ENCODE data around the gene JUND. TPM values are rescaled to one million over a fixed set of nuclear protein-coding genes. Genes with fewer than 3 reads are reported as not detected.

Gene JUND
- total RNA-seq, 1 experiment from 2014 or later = 221 TPM

DNA sequence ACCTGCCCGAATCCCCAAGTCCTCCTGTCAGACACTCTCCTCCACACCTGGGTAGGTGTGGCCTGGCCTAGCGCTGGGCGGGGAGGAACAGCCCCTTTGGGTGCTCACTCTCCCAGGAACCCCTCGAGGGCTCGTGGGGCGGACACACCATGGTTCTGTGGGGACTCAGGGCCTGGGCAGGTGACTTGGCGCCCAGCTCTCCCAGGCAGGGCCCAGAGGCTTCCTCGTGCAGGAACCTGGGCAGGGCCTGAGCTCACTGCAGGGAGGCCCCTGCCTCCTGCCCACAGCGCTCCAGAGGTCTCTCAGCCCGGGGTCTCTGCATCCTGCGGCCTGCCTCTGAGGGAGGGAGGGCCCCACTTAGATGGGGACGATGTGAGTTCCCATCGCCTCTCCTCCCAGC lies 29.5 kb upstream of the JUND start:
- RAD21 ChIA-PET (ENCODE audit: low non-redundant PET in 1 of 2, low total read pairs in 2 of 2, uncharacterized antibody in 2 of 2, unreplicated experiment in 2 of 2) = no interaction called here
- TF ChIP-seq TCF7L2 (IDR thresholded peaks at IDR 0.05; ENCODE audit: borderline replicate concordance, extremely low read depth, insufficient read depth, insufficient read length) (no peak), POLR2AphosphoS5 (IDR thresholded peaks at IDR 0.05; ENCODE audit: low read depth, low read length) (0 out of 2 replicates have a peak, but pooled peaks have one; percentile 2), EGR1 (IDR thresholded peaks at IDR 0.05; ENCODE audit: low read depth) (no peak), POLR2A (IDR thresholded peaks at IDR 0.05; ENCODE audit: borderline replicate concordance, extremely low read depth, insufficient read depth, insufficient read length) (no peak), CBX3 (IDR thresholded peaks at IDR 0.05; ENCODE audit: low read depth) (no peak), JUND (IDR thresholded peaks at IDR 0.05) (no peak), EZH2phosphoT487 (IDR thresholded peaks at IDR 0.05; ENCODE audit: borderline replicate concordance) (no peak)
- CTCF ChIA-PET = interaction anchor here (1.0 kb wide), 1 partner anchor 31 kb away, joined by 3 read pairs; no protein-coding TSS in a partner anchor
- no peak overlapping the region for H3K4me3 ChIP-seq (replicated peaks in 1 of 2; ENCODE audit: low read depth in 1 of 2, low read length in 2 of 2)
- H3K9me3 ChIP-seq (ENCODE audit: control insufficient read depth in 1 of 2, insufficient read depth in 1 of 2, low read depth in 1 of 2, low read length in 2 of 2) = no peaks in the 10 kb centered on the region
- no peaks in the 10 kb centered on the region for H3K9me2 ChIP-seq (ENCODE audit: insufficient read depth)
- no peak overlapping the region for H3K9ac ChIP-seq (ENCODE audit: low read length)
- POLR2A ChIA-PET = interaction anchor here (0.6 kb wide), 1 partner anchor 12 kb away, joined by 3 read pairs; the partner anchor contains the start of gene LSM4
- intact Hi-C loops (cut with micrococcal nuclease) = no loop called here
- H2AFZ ChIP-seq (ENCODE audit: low read depth, low read length, poor library complexity, severe bottlenecking) = no peak overlapping the region
- no peak for ATAC-seq
- no peaks in the 10 kb centered on the region for H4K20me1 ChIP-seq (ENCODE audit: insufficient read depth)
- BruUV-seq (replicated peaks) = no TSS peak
- peaks cover under 1 to 3% of the 10 kb centered on the region in 2 experiments; a peak in 3 of 4 replicates for H3K4me1 ChIP-seq (ENCODE audit: control insufficient read depth in 1 of 2, insufficient read depth in 2 of 2, low read length in 2 of 2)
- H3K79me2 ChIP-seq (ENCODE audit: insufficient read depth, low read length) = peaks cover 37% of the 10 kb centered on the region
- H3K4me2 ChIP-seq (ENCODE audit: low read length) = no peak overlapping the region
- peaks cover 22 to 67% of the 10 kb centered on the region in 2 experiments for H3K36me3 ChIP-seq (ENCODE audit: control insufficient read depth in 1 of 2, insufficient read depth in 2 of 2, low read length in 2 of 2)
- no peak for DNase-seq (ENCODE audit: low read depth, low spot score)
- H3K27ac ChIP-seq (ENCODE audit: low read depth, low read length) = no peak overlapping the region; the same call in 1 of the 2 replicates
- no peaks in the 10 kb centered on the region for H3K27me3 ChIP-seq (ENCODE audit: insufficient read depth, low read length)

DNA sequence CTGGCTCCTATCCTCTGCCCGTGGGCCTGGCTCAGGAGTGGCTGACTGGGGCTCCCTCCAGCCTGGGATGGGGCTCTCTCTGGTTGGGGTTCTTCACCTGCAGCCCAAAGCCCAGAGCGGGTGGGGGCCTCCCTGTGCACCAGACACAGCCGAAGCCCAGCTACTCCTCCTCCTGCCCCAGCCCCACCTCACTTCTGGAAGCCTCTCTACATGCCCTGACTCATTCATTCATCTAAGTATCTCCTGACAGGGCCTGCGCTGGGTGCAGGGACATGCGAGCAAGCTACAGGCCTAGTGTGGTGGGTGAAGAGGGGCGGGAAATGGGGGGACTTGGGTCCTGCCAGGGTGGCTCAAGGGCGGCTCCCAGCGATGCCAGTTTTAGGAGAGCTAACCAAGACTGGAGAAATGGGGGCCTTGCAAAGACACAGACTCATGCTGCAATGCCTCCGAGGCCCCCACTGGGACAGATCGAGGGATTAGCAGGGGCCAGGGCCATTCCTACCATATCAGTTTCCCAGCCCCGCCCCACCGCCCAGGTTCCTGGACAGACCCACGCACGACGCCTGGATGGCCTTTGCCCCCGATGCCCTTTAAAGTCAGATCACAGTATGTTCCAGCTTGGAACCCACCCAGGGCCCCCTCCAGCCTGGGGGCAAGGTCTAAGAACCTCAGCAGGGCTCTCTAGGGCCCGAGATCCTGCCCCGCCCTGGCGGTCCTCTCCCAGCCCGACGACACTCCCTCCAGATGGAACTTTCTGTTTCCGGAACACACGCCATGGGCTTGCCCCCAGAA lies 28.9 kb upstream of the JUND start:
- ChIA-PET RAD21 (ENCODE audit: low non-redundant PET in 1 of 2, low total read pairs in 2 of 2, uncharacterized antibody in 2 of 2, unreplicated experiment in 2 of 2) (no interaction called here), CTCF (interaction anchor here (0.6 to 1.0 kb wide), 2 partner anchors 31 to 114 kb away, joined by 3 read pairs; no protein-coding TSS in a partner anchor), POLR2A (interaction anchor here (0.6 kb wide), 1 partner anchor 12 kb away, joined by 3 read pairs; the partner anchor contains the start of gene LSM4)
- Histone ChIP-seq H2AFZ (ENCODE audit: low read depth, low read length, poor library complexity, severe bottlenecking) (no peak overlapping the region), H3K79me2 (ENCODE audit: insufficient read depth, low read length) (peaks cover 30% of the 10 kb centered on the region; the same call in 1 of the 2 replicates), H3K36me3 (ENCODE audit: control insufficient read depth in 1 of 2, insufficient read depth in 2 of 2, low read length in 2 of 2) (peaks cover 21 to 62% of the 10 kb centered on the region in 2 experiments), H3K9ac (ENCODE audit: low read length) (no peak overlapping the region), H3K4me3 (replicated peaks in 1 of 2; ENCODE audit: low read depth in 1 of 2, low read length in 2 of 2) (no peak overlapping the region), H3K4me1 (ENCODE audit: control insufficient read depth in 1 of 2, insufficient read depth in 2 of 2, low read length in 2 of 2) (peaks cover 6 to 10% of the 10 kb centered on the region in 2 experiments), H3K4me2 (ENCODE audit: low read length) (no peak overlapping the region), H4K20me1 (ENCODE audit: insufficient read depth) (no peaks in the 10 kb centered on the region), H3K27me3 (ENCODE audit: insufficient read depth, low read length) (no peaks in the 10 kb centered on the region), H3K9me3 (ENCODE audit: control insufficient read depth in 1 of 2, insufficient read depth in 1 of 2, low read depth in 1 of 2, low read length in 2 of 2) (no peaks in the 10 kb centered on the region), H3K9me2 (ENCODE audit: insufficient read depth) (no peaks in the 10 kb centered on the region), H3K27ac (ENCODE audit: low read depth, low read length) (no peak overlapping the region; the same call in 1 of the 2 replicates)
- ATAC-seq = no peak
- no TSS peak for BruUV-seq (replicated peaks)
- intact Hi-C loops (cut with micrococcal nuclease) = no loop called here
- TF ChIP-seq CTCF (IDR thresholded peaks at IDR 0.05 in 2 of 3, conservative IDR thresholded peaks at IDR 0.05 in 1 of 3; ENCODE audit: borderline replicate concordance in 1 of 3, insufficient read depth in 1 of 3, low read depth in 2 of 3, low read length in 2 of 3) (no peak), POLR2AphosphoS5 (IDR thresholded peaks at IDR 0.05; ENCODE audit: low read depth, low read length) (0 out of 2 replicates have a peak, but pooled peaks have one; percentile 11)
- no peak for DNase-seq (ENCODE audit: low read depth, low spot score)

Data from HCT116 (cell line).